Calu3 (cell line): ENCODE data around the gene RTN4R. TPM values are rescaled to one million over a fixed set of nuclear protein-coding genes. Genes with fewer than 3 reads are reported as not detected.

Experiments
- BruUV-seq: library from RNA; stranded (reverse); fragments of 400-500 nt; replicated peaks from 2 replicates; lab custom pipeline; 2021; lab: Mats Ljungman, UMichigan
- CTCF ChIA-PET: fragments of 300-600 bp; sonication (Branson Sonifier 250); formaldehyde crosslinking; loops from one replicate; lab custom pipeline; 2022; ENCODE audit warnings: antibody characterized with exemption; lab: Charles Lee
- DNase-seq: peaks from one replicate; pipeline ENCODE4 v3.0.0; 2022
- H3K27ac Mint-ChIP-seq: one replicate; pipeline ENCODE4 v1.8.0; 2022; ENCODE audit warnings: mixed read lengths; ENCODE audit not compliant: unreplicated experiment
- H3K27me3 Mint-ChIP-seq: one replicate; pipeline ENCODE4 v1.8.0; 2022; ENCODE audit warnings: mixed read lengths; ENCODE audit not compliant: unreplicated experiment
- H3K36me3 Mint-ChIP-seq: one replicate; pipeline ENCODE4 v1.8.0; 2022; ENCODE audit warnings: mild to moderate bottlenecking, moderate library complexity, mixed read lengths; ENCODE audit not compliant: insufficient read depth, unreplicated experiment
- H3K4me1 Mint-ChIP-seq: one replicate; pipeline ENCODE4 v1.8.0; 2022; ENCODE audit warnings: mild to moderate bottlenecking, low read depth, mixed read lengths; ENCODE audit not compliant: unreplicated experiment
- H3K4me3 Mint-ChIP-seq: one replicate; pipeline ENCODE4 v1.8.0; 2022; ENCODE audit warnings: mild to moderate bottlenecking, low read depth, moderate library complexity, mixed read lengths; ENCODE audit not compliant: unreplicated experiment
- H3K9me3 Mint-ChIP-seq: one replicate; pipeline ENCODE4 v1.8.0; 2022; ENCODE audit warnings: low read depth, mixed read lengths; ENCODE audit not compliant: unreplicated experiment
- CTCF ChIP-seq: fragments of 200-600 bp; IDR thresholded peaks from one replicate; pipeline ENCODE4 v1.8.0; 2022; ENCODE audit warnings: antibody characterized with exemption; ENCODE audit not compliant: unreplicated experiment
- intact Hi-C: fragments of 100-400 bp; cut with micrococcal nuclease; formaldehyde crosslinking; loops from one replicate; pipeline ENCODE4 v1.10.0; 2022; ENCODE audit not compliant: unreplicated experiment
- total RNA-seq: library from RNA; stranded (reverse); gene quantifications from 2 replicates; pipeline ENCODE4 v1.2.3, GENCODE V29; 2022

Gene RTN4R
- total RNA-seq, 1 experiment from 2014 or later: 4.1 TPM

GRCh38 chr22:20226760-20227350 is 41.3 kb downstream of the RTN4R start:
- H3K27me3 Mint-ChIP-seq: peaks cover 47% of the 10 kb centered on the region
- TF ChIP-seq CTCF: no peak
- intact Hi-C loops: no loop called here
- no peaks in the 10 kb centered on the region for H3K4me1 Mint-ChIP-seq
- no peak overlapping the region for H3K27ac Mint-ChIP-seq
- peaks cover 7% of the 10 kb centered on the region for H3K9me3 Mint-ChIP-seq
- DNase-seq: no peak
- CTCF ChIA-PET: no interaction called here
- no TSS peak for BruUV-seq
- H3K36me3 Mint-ChIP-seq: no peaks in the 10 kb centered on the region
- no peak overlapping the region for H3K4me3 Mint-ChIP-seq

GRCh38 chr22:20226077-20226716 is 41.9 kb downstream of the RTN4R start:
- CTCF ChIA-PET: no interaction called here
- BruUV-seq: no TSS peak
- H3K27ac Mint-ChIP-seq: no peak overlapping the region

GRCh38 chr22:20225693-20225966 is 42.5 kb downstream of the RTN4R start:
- intact Hi-C loops: no loop called here
- H3K9me3 Mint-ChIP-seq: peaks cover 7% of the 10 kb centered on the region
- no TSS peak for BruUV-seq
- DNase-seq: no peak
- peaks cover 42% of the 10 kb centered on the region for H3K27me3 Mint-ChIP-seq
- TF ChIP-seq CTCF: no peak
- H3K27ac Mint-ChIP-seq: no peak overlapping the region
- no peaks in the 10 kb centered on the region for H3K4me1 Mint-ChIP-seq
- H3K36me3 Mint-ChIP-seq: no peaks in the 10 kb centered on the region
- CTCF ChIA-PET: no interaction called here
- H3K4me3 Mint-ChIP-seq: no peak overlapping the region

More at GRCh38 chr22:20226077-20226716, 41.9 kb downstream of the RTN4R start:
- intact Hi-C loops: no loop called here
- no peak for DNase-seq
- Mint-ChIP-seq H3K9me3 (peaks cover 7% of the 10 kb centered on the region), H3K4me1 (no peaks in the 10 kb centered on the region), H3K4me3 (no peak overlapping the region), H3K36me3 (no peaks in the 10 kb centered on the region), H3K27me3 (peaks cover 42% of the 10 kb centered on the region)
- no peak for TF ChIP-seq CTCF

- BruUV-seq: no TSS peak
- no peak overlapping the region for H3K27ac Mint-ChIP-seq
- no peak for TF ChIP-seq CTCF
- no peak for DNase-seq
- H3K36me3 Mint-ChIP-seq: no peaks in the 10 kb centered on the region
- no peaks in the 10 kb centered on the region for H3K4me1 Mint-ChIP-seq
- peaks cover 7% of the 10 kb centered on the region for H3K9me3 Mint-ChIP-seq
- intact Hi-C loops: no loop called here
- CTCF ChIA-PET: no interaction called here
- H3K27me3 Mint-ChIP-seq: peaks cover 38% of the 10 kb centered on the region
- no peak overlapping the region for H3K4me3 Mint-ChIP-seq
These were observed 43.0 kb downstream of the RTN4R start for GRCh38 chr22:20224917-20225692.
